ENCODE results near the gene RNF141.

The RNF141 gene

DNA sequence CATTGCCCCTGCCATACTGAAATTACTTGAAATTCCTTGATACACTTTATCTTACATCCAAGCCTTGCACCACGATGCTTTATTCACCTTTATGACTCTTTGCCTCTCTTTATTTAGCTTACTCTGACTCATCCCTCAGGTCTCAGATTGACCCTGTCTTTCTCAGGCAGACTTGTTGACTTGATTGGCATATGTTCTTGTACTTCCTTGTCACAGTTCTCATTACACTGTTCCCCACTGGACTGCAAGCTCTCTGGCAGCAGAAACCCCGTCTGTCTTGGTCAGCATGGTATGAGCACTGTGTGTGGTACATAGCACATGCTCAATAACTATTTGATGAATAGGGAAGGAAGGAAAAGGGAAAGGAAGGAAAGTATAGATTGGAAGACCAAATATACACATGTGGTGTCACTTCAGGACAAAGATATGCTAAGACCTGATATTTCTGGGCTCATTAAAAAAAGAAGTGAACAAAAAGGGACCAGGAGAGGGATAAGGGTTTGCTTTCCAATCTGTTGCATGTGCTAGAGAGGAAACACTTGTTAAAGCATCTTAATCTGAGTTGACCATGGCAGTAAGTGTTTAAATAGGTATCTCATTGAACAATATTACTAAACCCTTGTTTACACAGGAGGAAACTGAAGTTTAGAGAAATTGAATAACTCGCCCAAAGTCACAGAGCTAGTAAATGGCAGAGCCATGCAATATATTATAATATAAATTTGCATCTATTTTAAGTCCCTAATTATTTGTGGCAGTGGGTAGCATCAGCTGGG lies 20.2 kb upstream of the RNF141 start:
- no peak for DNase-seq (ENCODE audit: low read depth)

DNA sequence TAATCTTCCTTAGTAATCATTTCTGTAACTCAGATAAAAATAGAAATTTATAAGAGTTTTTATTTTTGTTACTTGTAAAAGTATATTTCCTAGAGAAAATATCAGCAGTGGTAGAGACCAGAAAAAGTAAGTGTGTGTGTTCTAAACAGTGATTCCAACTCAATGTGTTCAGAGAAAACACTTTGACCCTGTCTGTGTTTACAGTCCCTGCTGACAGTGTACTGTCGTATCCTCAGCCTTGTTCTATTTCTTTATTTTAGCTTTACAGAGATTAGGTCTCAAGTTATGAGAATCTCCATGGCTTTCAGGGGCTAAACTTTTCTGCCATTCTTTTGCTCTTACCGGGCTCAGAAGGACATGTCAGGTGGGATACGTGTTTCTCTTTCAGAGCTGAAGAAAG lies 17.3 kb upstream of the RNF141 start:
- DNase-seq (ENCODE audit: low read depth) = no peak

DNA sequence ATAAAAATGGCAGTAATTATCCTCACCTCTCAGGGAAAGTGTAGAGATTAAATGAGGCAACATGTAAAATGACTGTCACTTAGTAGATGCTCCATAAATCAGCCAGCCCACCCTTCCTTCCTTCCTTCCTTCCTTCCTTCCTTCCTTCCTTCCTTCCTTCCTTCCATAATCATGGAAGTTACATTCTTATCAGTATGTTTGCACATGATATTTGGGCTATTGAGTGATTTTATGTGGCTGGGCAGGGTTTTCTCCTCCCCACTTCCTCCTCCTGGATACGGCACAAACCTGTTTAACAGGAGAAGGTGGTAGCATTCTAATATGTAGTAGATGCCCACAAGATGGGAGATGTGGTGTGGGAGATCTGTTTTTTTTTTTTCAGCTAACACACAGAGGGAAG lies 15.6 kb upstream of the RNF141 start:
- DNase-seq (ENCODE audit: low read depth) = no peak

DNA sequence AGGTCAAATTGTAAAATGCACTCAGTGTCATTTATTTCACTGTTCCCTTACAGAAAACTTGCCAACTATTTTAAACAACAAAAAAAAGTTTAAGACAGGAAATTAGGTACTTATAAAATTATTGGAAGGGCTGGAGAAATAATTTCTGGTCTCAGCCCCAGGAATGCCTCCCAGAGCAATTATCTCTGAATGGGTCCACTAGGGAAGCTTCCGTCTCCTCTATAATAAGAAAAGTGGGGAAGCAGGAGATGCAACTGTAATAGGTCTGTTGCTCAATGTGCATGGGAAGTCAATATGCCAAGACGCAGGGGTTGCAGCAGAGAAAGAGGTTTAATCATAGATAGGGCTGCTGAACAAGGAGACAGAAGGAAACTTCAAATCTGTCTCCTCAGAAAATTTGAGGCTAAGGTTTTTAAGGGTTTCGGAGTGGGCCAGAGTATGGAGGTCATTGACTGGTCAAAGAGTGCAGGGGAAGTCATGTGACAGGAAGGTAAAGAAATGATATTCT lies 10.9 kb upstream of the RNF141 start:
- DNase-seq (ENCODE audit: low read depth) = no peak

DNA sequence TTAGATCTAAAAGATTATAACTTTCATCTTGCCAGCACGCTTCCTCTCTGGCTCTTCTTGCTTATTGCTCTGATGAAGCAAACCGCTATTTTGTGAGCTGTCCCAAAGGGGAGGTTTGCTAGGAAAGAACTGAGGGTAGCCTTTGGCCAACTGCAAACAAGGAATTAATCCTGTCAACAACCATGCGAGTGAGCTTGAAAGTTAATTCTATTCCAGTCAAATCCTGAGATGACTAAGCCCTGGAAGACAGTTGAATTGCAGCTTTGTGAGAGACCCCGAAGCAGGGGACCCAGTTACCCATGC lies 10.3 kb upstream of the RNF141 start:
- DNase-seq (ENCODE audit: low read depth) = no peak

DNA sequence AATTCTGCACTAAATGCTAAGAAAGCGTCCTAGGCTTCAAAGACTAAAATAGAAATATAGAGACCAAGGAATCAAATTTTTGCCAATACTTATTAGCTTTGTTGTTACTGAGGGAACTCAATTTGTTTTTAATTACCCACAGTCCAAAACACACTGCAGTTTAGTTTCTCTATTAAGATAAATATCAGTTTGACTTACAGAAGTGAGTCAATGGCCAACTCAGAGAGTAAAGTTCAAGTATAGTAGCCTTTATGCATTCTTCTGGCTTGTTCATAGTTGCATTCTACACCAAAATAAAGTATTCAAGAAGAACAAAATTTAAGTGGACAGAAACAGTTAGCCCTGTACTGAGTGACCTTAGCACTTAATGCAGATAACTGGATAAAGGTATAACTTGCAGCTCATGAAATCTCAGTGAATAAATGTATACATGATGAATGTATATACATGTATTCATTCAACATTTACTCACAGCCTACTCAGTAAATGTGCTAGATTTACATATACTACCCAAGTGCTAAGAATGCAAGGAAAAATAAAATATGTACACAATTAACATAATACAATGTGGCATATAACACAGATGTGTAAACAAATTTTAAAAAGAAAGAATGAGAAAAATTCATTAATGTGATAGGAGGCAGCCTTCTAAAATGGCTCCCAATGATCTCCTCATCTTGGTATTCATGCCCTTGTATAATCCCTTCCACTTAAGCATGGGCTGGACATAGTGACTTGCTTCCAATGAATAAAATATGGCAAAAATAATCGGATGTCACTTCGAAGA lies 9.7 kb upstream of the RNF141 start:
- DNase-seq (ENCODE audit: low read depth) = no peak

DNA sequence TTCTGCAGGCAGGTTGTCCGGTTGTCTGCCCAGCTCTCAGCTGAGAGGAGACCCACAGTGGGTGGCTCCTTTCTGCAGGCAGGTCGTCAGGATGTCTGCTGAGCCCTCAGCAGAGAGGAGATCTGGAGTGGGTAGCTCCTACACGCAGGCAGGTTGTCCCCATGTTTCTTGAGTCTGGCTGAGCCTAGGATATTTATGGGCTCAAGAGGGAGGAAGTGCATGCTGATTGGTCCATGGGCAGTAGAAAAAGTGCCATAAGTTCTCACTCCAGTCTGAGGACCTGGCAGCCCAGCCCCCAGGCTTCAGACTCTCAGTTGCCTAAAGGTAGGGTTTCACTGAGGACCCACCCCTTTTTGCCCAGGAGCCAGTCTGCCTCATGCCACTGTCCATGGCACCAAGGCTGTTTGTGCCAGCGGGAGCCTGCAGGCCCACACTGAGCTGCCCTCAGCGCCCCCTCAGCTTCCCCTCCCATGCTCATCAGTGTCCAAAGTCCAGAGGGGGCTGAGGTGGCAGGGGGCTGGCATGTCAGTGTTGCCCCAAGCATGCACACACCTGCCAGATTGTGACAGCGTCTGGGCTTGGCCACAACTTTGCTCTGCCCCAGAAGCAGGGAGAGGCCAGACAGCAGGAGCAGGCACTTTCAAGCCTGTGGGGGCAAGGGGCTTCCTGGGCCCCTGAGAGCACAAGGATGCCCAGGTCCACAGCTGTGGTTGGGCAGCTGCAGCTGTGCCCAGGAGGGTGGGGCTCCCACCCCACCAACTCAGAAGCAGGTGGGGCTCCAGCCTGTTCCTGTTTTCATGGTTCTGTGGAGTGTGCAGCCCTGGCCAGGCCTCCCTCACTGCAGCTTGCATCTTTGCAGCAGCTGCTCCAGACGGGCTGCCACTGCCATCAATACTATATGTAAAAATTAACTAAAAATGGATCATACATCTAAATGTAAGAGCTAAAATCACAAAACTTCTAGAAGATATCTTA lies 3.8 kb upstream of the RNF141 start:
- DNase-seq (ENCODE audit: low read depth) = no peak

DNA sequence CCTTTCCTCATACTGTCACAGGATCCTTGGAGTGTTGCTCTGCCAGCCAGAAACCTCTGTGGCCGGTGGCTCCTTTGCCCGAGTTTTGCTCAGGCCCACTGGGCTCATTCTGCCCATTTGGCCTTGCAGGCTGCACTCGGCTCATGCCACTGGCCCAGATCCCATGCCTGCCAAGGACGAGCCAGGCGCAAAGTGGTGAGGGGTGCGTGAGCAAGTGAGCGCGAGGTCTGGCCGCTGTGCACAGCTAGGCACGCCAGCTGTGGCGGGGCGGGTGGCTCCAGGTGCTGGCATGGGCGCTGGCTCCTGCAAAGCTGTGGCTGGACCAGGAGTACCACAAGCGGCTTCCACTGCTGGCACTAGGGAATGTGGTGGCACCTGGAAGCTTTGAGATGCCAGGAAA lies 2.8 kb upstream of the RNF141 start:
- no peak for DNase-seq (ENCODE audit: low read depth)

DNA sequence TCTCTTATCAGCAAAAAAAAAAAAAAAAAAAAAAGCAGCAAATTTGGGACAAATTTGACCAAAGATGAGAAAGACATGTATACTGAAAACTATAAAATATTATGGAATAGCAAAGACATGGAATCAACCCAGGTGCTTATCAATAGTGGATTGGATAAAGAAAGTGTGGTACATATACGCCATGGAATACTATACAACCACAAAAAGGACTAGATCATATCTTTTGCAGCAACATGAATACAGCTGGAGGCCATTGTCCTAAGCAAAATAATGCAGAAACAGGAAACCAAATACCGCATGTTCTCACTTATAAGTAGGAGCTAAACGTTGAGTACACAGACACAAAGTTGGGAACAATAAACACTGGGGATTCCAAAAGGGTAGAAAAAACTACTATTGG lies 1.8 kb upstream of the RNF141 start:
- no peak for DNase-seq (ENCODE audit: low read depth)

DNA sequence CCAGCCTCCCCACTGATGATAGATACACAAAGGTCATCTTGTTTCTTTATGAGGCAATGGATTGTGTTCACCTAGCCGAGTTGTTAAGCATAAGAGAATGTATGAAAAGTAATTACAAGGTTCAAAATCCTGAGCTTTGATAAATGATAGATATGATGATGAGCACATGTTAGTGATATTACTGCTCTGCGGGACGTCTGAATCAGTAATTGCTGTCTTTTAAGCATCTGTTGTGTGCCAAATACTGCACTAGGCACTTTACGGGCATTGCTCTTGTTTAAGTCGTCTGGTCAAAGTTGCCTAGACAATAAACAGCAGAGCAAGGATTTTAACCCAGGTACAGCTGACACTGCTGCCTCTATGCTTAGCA lies 559 bp upstream of the RNF141 start:
- no peak for DNase-seq (ENCODE audit: low read depth)

DNA sequence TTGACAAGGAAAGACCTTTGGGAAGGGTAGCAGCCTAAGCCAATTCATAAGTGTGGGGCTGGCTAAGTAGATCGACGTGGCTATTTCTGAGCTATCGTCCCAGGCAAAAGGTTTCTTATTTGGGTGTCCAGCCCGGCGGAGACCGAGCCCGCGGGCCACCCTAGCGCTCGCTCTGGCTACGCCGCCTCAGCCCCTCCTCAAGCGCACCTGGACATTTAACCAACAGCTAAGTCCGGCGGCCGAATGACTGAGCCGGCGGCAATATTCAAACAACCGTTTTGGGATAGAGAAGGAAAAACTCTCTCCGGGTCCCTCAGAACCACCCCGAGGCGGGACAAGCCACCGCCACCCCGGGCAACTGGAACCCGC lies 457 bp downstream of the RNF141 start:
- no peak for DNase-seq (ENCODE audit: low read depth)

DNA sequence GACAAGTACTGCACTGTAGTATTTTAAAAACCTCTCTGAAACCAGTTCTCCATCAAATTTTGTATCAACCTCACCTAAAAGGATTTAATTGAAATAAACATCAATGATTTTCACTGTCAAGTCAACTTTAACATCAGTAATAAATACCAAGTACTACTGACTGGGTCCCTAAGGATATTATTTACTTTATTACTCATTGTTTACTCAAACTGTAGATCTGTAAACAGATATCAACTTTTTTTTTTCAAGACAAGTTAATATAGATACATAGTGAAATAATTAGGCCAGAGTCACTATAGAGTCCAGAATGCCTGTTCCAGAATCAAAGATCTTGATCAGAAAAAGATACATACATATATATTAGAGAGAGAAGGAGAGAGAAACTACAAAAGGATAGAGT lies 1.6 kb downstream of the RNF141 start:
- no peak for DNase-seq (ENCODE audit: low read depth)

DNA sequence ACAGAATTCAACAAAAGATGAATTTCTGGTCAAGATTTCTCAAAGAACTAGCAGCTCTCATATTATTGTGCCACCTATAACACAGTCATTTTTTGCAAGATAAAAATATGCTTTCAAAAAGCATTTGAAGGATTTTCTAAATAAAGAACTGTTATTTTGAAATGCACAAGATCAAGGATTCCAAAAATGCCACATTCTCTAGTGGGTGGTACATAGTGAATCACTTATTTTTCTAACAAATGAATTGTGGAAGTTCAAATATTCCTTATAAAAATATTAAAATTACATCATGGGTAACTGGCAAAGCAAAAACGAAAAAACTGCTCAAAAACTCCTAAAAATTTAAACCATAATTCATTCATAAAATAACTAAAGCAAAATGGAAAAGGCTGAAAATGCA lies 2.1 kb downstream of the RNF141 start:
- DNase-seq (ENCODE audit: low read depth) = no peak

DNA sequence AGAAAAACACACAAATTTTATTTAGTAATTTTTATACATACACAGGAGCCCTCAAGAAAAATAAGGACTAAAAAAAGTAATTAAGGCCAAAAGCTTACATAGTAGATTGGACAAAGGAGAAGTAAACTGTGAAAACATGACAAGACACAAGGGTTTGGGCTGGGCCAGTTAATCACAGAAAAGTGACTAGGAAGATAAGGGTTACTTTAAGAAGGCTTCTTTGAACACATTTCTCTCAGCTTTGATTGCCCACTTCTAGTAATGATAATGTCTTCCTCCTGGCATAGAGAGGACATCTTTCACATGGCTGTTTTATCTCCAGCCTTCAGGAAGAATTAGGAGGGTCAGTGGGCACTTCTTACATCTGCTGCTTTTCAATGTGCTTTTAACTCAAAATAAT lies 3.4 kb downstream of the RNF141 start:
- no peak for DNase-seq (ENCODE audit: low read depth)

DNA sequence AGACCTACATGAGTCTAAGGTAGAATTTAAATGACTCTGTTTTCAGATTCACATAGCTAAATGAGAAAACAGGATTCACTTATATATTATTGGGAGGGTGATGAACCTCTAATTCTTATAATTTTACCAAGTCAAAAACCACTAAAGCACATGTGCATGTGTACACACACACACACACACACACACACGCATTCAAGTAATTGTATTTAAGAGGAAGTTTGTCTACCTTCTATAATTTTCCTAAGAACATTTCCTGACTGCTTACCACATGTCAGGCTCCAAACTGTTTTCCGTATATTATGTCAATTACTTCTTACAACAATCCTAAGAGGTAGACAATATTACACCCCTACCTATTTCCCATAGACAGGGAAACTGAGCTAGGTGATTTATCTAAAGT lies 6.7 kb downstream of the RNF141 start:
- no peak for DNase-seq (ENCODE audit: low read depth)

DNA sequence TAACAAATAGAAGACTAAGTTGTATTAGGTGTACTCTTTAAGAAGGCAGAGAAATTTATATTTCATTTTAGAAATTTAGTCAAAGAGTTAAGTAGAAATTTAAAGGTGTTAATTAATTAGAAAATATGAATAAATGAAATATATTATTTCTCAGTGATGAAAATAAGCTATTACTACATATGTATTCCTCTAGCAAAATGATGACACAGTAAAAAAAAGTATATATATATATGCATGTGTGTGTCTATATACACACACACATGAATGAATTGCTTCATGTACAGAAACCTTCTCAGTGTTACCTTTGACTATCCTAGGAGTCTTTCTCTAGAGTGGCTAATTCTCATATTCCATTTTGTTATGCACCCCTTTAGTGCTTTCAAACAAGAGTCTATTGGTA lies 7.7 kb downstream of the RNF141 start:
- no peak for DNase-seq (ENCODE audit: low read depth)

DNA sequence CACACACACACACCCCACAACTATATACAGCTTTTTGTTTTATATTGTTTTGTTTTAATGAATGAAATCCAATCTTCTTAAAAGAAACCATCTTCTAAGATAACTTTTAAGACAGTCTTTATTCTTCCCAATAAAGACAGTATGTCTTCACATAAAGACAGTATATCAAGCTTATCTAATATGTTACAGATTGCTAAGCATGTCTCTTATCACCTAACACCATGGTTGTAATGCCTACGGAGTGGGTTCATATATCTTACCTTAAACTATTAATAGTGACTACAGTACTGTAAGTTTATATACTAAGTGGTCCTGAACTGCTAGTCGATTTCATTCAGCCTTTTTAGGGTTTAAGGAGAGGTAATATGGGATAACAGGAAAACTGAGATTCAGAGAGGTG lies 8.5 kb downstream of the RNF141 start:
- no peak for DNase-seq (ENCODE audit: low read depth)

DNA sequence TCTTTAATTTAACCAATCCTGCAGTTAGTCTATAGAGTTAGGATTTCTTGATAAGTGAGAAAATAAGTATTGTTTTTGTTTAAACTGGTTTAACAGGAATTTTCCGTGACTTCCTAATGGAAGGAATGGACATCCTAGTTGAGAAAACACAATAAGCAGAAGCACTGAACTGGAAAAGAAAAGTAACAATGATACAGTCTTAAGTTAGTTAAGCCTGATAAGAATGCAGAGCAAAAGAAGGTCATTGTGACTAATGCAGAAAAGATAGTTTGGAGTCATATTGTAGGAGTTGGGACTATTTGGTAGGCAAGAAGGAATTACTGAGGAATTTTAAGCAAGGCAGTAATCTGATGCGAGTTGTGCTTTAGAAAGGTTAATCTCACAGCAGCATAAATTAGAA lies 11.7 kb downstream of the RNF141 start:
- DNase-seq (ENCODE audit: low read depth) = no peak

DNA sequence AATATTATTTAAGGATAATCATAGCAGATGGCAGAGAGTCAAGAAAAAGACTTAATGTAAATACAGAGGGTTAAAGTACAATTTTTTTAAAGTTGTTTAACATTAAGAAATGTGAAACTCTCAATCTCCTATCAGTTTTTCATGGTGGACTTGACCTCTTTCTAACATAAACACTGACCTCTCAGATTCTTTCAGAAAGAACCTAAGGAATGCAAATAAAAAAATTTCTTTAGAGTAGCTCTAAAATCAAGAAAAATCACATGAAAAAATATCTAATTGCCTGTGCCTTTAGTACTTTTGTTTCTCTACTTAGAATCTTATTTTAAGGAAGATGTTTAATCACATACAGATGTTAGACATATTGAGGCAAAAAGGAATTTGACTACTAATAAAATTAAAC lies 12.9 kb downstream of the RNF141 start:
- no peak for DNase-seq (ENCODE audit: low read depth)

DNA sequence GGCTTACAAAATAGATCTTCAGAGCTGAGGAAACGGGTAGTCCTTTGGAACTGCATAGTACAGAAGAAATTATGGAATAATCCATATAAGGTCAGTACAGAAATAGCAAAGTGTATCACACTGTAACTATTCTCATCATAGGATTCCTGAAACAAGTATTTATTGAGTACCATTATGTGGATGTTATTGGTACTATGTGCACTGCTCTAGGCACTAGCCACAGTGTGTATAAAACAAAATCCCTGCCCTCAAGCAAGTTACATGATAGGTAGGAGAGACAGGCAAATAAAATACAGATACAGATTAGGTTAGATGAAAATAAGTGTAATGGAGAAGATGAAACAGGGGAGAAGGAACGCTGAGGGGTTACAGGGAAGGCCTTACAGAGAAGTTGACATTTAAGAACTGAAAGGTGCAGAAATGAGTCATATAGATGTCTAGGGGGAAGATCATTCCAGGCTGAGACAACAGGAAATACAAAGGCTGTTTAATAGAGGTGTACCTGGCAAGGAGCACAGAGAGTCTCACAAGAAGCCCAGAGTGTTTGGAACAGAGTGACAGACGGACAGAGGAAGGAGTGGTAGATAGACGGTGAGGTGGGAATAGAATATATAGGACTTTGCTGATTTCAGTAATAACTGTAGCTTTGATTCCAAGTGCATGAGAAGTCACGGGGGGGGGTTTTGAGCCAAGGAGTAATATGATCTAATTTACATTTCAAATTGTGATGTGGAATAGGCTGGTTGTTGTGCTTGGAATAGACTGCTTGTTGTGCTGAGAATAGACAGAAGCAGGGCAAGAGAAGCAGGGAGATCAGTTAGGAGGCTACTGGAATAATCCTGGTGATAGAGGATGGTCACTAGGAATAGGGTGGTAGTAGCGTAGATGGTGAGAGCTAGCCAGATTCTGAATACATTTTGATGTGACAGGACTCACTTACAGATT lies 13.7 kb downstream of the RNF141 start:
- DNase-seq (ENCODE audit: low read depth) = no peak

DNA sequence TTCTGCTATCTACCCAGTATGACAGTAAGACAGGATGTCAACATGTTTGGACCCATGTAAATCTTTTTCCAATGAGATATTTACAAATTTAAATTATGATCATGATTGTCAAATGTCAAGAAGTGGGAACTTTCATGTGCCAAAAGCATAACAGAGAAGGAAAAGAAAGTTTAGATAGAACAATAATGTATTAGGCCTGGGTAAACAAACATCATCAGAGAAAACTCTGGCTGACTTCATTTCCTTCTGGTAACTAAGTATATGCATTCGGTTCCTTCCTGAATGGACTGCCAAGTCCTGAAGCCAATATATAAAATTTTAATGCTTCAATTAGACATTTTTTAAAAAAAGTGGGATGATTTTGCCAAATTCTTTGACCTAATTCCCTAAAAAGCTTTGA lies 16.5 kb downstream of the RNF141 start:
- DNase-seq (ENCODE audit: low read depth) = no peak

DNA sequence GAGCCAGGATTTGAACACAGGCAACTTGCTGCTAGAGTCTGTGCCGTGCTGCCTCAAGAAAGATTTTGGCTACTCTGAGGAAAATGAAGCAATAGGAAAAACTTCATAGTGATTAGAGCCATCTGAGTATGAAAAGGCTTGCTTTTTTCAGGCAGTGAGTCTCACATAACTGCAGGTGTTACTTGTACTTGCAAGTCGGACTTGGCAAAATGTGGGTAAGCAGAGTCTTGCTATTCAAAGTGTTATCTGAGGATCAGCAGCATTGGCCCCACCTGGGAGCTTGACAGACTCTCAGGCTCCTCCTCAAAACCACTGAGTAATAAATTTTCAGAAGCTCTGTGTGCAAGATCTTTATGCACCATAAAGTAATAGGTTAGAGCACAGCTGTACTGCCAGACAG lies 18.1 kb downstream of the RNF141 start:
- no peak for DNase-seq (ENCODE audit: low read depth)
